SK-N-SH (cell line): ENCODE measurements around the gene COL24A1. TPM values are rescaled to one million over a fixed set of nuclear protein-coding genes. Genes with fewer than 3 reads are reported as not detected.

Source experiments
- CTCF ChIA-PET: fragments of 300-600, 350-600 bp; formaldehyde crosslinking; extraction: SDS; loops from one replicate; lab custom pipeline; 2021; lab: Yijun Ruan, JAX
- POLR2A ChIA-PET: fragments of 350-600 bp; sonication (Branson Sonifier 250); formaldehyde crosslinking; extraction: SDS; loops from one replicate; lab custom pipeline; 2020; ENCODE audit warnings: antibody characterized with exemption, inconsistent platforms; lab: Yijun Ruan, JAX
- DNase-seq: peaks from one replicate; pipeline ENCODE4 v3.0.0; 2012
- H2AFZ ChIP-seq: fragments of 200-600 bp; sonication (generic); 2 replicates; pipeline ENCODE4 v1.8.1; 2016; ENCODE audit warnings: antibody characterized with exemption, mild to moderate bottlenecking, low read depth
- H3F3A ChIP-seq: fragments of 200-600 bp; sonication (generic); replicated peaks from 2 replicates; pipeline ENCODE3; 2016; ENCODE audit warnings: antibody characterized with exemption, mild to moderate bottlenecking; ENCODE audit not compliant: insufficient read depth
- H3K27ac ChIP-seq, 2 experiments: fragments of 200-500 bp in 1 of 2; fragments of 200-600 bp in 1 of 2; sonication (Bioruptor generic) in 1 of 2; sonication (generic), shearing (Covaris generic) in 1 of 2; 2 replicates each; pipeline versions ENCODE4 v1.5.1 to v1.6.1; 2014 to 2016; ENCODE audit warnings: low read depth in 2 of 2, inconsistent platforms in 1 of 2, low read length in 1 of 2, mild to moderate bottlenecking in 1 of 2, mixed read lengths in 1 of 2
- H3K27me3 ChIP-seq: fragments of 200-600 bp; sonication (generic), shearing (Covaris generic); 2 replicates; pipeline ENCODE4 v1.6.1; 2016; ENCODE audit warnings: mixed run types; ENCODE audit not compliant: insufficient read depth
- H3K36me3 ChIP-seq, 2 experiments: fragments of 200-500 bp in 1 of 2; fragments of 200-600 bp in 1 of 2; sonication (Bioruptor generic) in 1 of 2; sonication (generic) in 1 of 2; replicated peaks in 1 of 2; 2 replicates each; pipeline versions ENCODE3 to v1.5.1; 2014 to 2016; ENCODE audit warnings: low read length in 1 of 2, mild to moderate bottlenecking in 1 of 2; ENCODE audit not compliant: insufficient read depth in 2 of 2, control insufficient read depth in 1 of 2
- H3K4me1 ChIP-seq, 2 experiments: fragments of 200-500 bp in 1 of 2; fragments of 200-600 bp in 1 of 2; sonication (Bioruptor generic) in 1 of 2; sonication (generic), shearing (Covaris generic) in 1 of 2; 2 replicates each; pipeline versions ENCODE4 v1.5.1 to v1.6.1; 2014 to 2016; ENCODE audit warnings: low read depth in 1 of 2, low read length in 1 of 2, mixed run types in 1 of 2; ENCODE audit not compliant: insufficient read depth in 2 of 2, control insufficient read depth in 1 of 2
- H3K4me2 ChIP-seq: fragments of 200-600 bp; sonication (generic), shearing (Covaris generic); 2 replicates; pipeline ENCODE4 v1.6.1; 2017; ENCODE audit warnings: mixed run types
- H3K4me3 ChIP-seq, 2 experiments: fragments of 200-500 bp in 1 of 2; fragments of 200-600 bp in 1 of 2; sonication (Bioruptor generic) in 1 of 2; sonication (generic), shearing (Covaris generic) in 1 of 2; 2 replicates each; pipeline versions ENCODE4 v1.5.1 to v1.8.1; 2014 to 2016; ENCODE audit warnings: low read depth in 2 of 2, inconsistent platforms in 1 of 2, low read length in 1 of 2, mild to moderate bottlenecking in 1 of 2, mixed read lengths in 1 of 2, moderate library complexity in 1 of 2
- H3K79me2 ChIP-seq: fragments of 200-600 bp; sonication (generic); 2 replicates; pipeline ENCODE4 v1.8.1; 2017; ENCODE audit warnings: mild to moderate bottlenecking; ENCODE audit not compliant: insufficient read depth
- H3K9ac ChIP-seq: fragments of 200-600 bp; sonication (generic); 2 replicates; pipeline ENCODE4 v1.6.1; 2017; ENCODE audit warnings: mixed run types
- H3K9me2 ChIP-seq: fragments of 200-600 bp; sonication (generic); 2 replicates; pipeline ENCODE4 v1.6.1; 2017; ENCODE audit warnings: mixed run types
- H3K9me3 ChIP-seq: fragments of 200-600 bp; sonication (generic); 2 replicates; pipeline ENCODE4 v1.6.1; 2017; ENCODE audit warnings: mixed run types, mild to moderate bottlenecking, moderate library complexity
- H4K20me1 ChIP-seq: fragments of 200-600 bp; sonication (generic); 2 replicates; pipeline ENCODE4 v1.6.1; 2017; ENCODE audit warnings: mild to moderate bottlenecking, mixed run types; ENCODE audit not compliant: insufficient read depth
- FOSL2 ChIP-seq: IDR thresholded peaks from 2 replicates; pipeline ENCODE4 v1.4.0; 2012; ENCODE audit warnings: low read depth, mild to moderate bottlenecking, moderate library complexity, borderline replicate concordance
- FOXM1 ChIP-seq: IDR thresholded peaks from 2 replicates; pipeline ENCODE4 v1.4.0; 2012; ENCODE audit warnings: low read depth, mild to moderate bottlenecking
- MEF2A ChIP-seq: IDR thresholded peaks from 2 replicates; pipeline ENCODE4 v1.4.0; 2012; ENCODE audit warnings: low read depth, borderline replicate concordance
- NFIC ChIP-seq: IDR thresholded peaks from 2 replicates; pipeline ENCODE4 v1.4.0; 2012; ENCODE audit warnings: borderline replicate concordance
- NRF1 ChIP-seq: IDR thresholded peaks from 2 replicates; pipeline ENCODE4 v1.6.1; 2012; ENCODE audit warnings: low read depth, mild to moderate bottlenecking, low read length
- RCOR1 ChIP-seq: fragments of 150-350 bp; IDR thresholded peaks from 2 replicates; pipeline ENCODE4 v1.6.1; 2017; ENCODE audit warnings: antibody characterized with exemption, low read length
- RFX5 ChIP-seq: IDR thresholded peaks from 2 replicates; pipeline ENCODE4 v1.6.1; 2012; ENCODE audit warnings: mild to moderate bottlenecking, improper control_type of control experiment, low read length
- RXRA ChIP-seq: IDR thresholded peaks from 2 replicates; pipeline ENCODE4 v1.4.0; 2012; ENCODE audit warnings: low read depth, mild to moderate bottlenecking, borderline replicate concordance
- SIN3A ChIP-seq: IDR thresholded peaks from 2 replicates; pipeline ENCODE4 v1.6.1; 2012; ENCODE audit warnings: low read depth, mild to moderate bottlenecking, low read length, moderate library complexity, borderline replicate concordance
- SMC3 ChIP-seq: IDR thresholded peaks from 2 replicates; pipeline ENCODE4 v1.6.1; 2012; ENCODE audit warnings: low read depth, low read length, improper control_type of control experiment
- TCF12 ChIP-seq: IDR thresholded peaks from 2 replicates; pipeline ENCODE4 v1.4.0; 2012
- YY1 ChIP-seq: IDR thresholded peaks from 2 replicates; pipeline ENCODE4 v1.4.0; 2012; ENCODE audit warnings: low read depth, mild to moderate bottlenecking
- WGBS: methylation state at CpG from one replicate; pipeline ENCODE4 v1.1.6; 2017; ENCODE audit warnings: low lambda C conversion rate; 5-methylcytosine and 5-hydroxymethylcytosine counted together
- polyA plus RNA-seq, 3 experiments: library from polyadenylated mRNA; depleted of rRNA; stranded (reverse); fragments of >200 nt; gene quantifications; 2 replicates each; pipeline ENCODE4 v1.2.3, GENCODE V29; 2012
- TF ChIP-seq, protein P1 (sequence below): fragments of 200-600 bp; sonication (generic); IDR thresholded peaks from 2 replicates; pipeline ENCODE4 v1.6.1; 2017; ENCODE audit warnings: antibody characterized with exemption, mild to moderate bottlenecking, moderate library complexity

The COL24A1 gene
- polyA plus RNA-seq, 1 of the 3 experiments (the other 2 are of a cell fraction) = not detected

DNA sequence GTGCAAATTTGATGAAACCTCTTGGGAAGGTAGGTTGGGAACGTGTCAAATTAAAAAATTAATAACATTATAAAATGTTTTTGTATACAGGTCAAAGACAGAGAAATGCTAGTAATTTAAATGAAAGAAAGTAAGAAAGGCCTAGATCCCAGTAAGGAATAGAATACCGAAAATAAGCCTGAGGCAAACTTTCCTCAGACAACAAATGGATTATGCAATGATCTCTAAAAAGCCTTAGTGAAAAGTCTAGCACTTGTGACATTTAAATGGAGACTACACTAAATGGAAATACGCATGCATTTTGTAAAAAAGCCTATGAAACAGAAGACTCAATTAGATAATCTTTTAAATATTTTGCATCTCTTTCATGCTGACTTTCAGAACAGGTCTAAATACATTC lies 309.9 kb downstream of the COL24A1 start:
- Histone ChIP-seq H3K4me3 (no peak overlapping the region), H3K79me2 (no peaks in the 10 kb centered on the region), H3K9me3 (peaks cover 3% of the 10 kb centered on the region; the same call in 1 of the 2 replicates), H2AFZ (no peak overlapping the region), H3K4me1 (0 out of 4 replicates have a peak, but pooled peaks cover 0 to 9% of the 10 kb centered on the region in 2 experiments), H3K27me3 (peaks cover 12% of the 10 kb centered on the region; the same call in 1 of the 2 replicates), H3K9me2 (0 out of 2 replicates have a peak, but pooled peaks cover 2% of the 10 kb centered on the region), H3K9ac (no peak overlapping the region), H3K27ac (no peak overlapping the region), H3F3A (peaks cover 15% of the 10 kb centered on the region), H4K20me1 (no peaks in the 10 kb centered on the region), H3K36me3 (no peaks in the 10 kb centered on the region), H3K4me2 (no peak overlapping the region)
- POLR2A ChIA-PET = no interaction called here
- 9% methylated on average over 3 of the region's 3 CpGs for WGBS
- CTCF ChIA-PET = no interaction called here
- TF ChIP-seq NFIC (no peak), TCF12 (no peak)
- no peak for DNase-seq

DNA sequence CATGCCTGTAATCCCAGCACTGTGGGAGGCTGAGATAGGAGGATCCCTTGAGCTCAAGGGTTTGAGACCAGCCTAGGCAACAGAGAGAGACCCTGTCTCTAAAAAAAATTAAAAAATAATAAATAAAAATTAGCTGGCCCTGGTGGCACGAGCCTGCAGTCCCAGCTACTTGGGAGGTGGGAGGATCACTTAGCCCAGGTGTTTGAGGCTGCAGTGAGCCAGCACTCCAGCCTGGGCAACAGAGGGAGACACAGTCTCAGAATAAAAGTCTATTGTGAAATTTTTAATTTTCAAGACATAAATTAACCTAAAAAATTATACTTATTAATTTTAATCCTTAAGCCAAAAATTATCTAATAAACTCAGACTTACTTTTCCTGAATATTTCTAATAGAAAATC lies 317.1 kb downstream of the COL24A1 start:
- peaks cover 8% of the 10 kb centered on the region; the same call in 1 of the 2 replicates for H3K27me3 ChIP-seq

DNA sequence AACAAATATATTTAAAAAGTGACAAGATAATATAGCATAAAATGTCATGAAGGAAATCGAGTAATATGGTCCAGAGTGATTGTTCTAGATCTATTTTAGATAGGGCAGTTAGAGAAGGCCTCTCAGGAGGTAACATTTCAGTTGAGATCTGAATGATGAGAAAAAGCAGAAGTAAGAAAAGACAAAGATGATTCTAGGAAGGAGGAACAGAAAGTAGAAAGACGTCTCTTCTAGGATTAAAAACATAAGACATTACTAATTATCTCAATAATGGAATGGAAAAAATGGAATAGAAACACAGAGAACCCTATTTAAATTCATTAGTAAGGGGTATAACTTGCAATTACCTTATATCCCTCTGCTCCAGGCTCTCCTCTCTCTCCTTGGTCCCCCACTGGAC lies 318.3 kb downstream of the COL24A1 start:
- H3K4me3 ChIP-seq = no peak overlapping the region
- 0 out of 2 replicates have a peak, but pooled peaks cover 2% of the 10 kb centered on the region for H3K9me2 ChIP-seq
- no peak for DNase-seq
- no peak overlapping the region for H3K4me2 ChIP-seq
- no peaks in the 10 kb centered on the region for H3K79me2 ChIP-seq
- TF ChIP-seq YY1 (no peak), MEF2A (no peak), SIN3A (no peak)
- CTCF ChIA-PET = no interaction called here
- no peak overlapping the region for H3K27ac ChIP-seq
- no peaks in the 10 kb centered on the region for H4K20me1 ChIP-seq
- no peak overlapping the region for H2AFZ ChIP-seq
- H3K9me3 ChIP-seq = no peaks in the 10 kb centered on the region
- no peaks in the 10 kb centered on the region for H3F3A ChIP-seq
- no peaks in the 10 kb centered on the region for H3K36me3 ChIP-seq
- POLR2A ChIA-PET = no interaction called here
- H3K27me3 ChIP-seq = peaks cover 8% of the 10 kb centered on the region; the same call in 1 of the 2 replicates
- no peak overlapping the region for H3K9ac ChIP-seq
- H3K4me1 ChIP-seq = no peaks in the 10 kb centered on the region
- 11% methylated on average over 2 of the region's 2 CpGs for WGBS

More for the DNA sequence above, 317.1 kb downstream of the COL24A1 start:
- Histone ChIP-seq H3K4me1 (no peaks in the 10 kb centered on the region), H3K79me2 (no peaks in the 10 kb centered on the region), H3K4me3 (no peak overlapping the region), H3K36me3 (no peaks in the 10 kb centered on the region), H3K9ac (no peak overlapping the region), H3K27ac (no peak overlapping the region), H2AFZ (no peak overlapping the region), H3F3A (no peaks in the 10 kb centered on the region), H4K20me1 (no peaks in the 10 kb centered on the region), H3K9me3 (no peaks in the 10 kb centered on the region), H3K4me2 (no peak overlapping the region), H3K9me2 (0 out of 2 replicates have a peak, but pooled peaks cover 2% of the 10 kb centered on the region)
- no peak for DNase-seq
- ChIA-PET POLR2A (no interaction called here), CTCF (interaction anchor here (0.6 kb wide), 1 partner anchor 639 kb away, joined by 3 read pairs; no protein-coding TSS in a partner anchor)
- 10% methylated on average over 1 of the region's 1 CpG for WGBS
- TF ChIP-seq RFX5 (no peak), RCOR1 (no peak), NFIC (no peak), NRF1 (no peak), FOSL2 (no peak), RXRA (no peak), TCF12 (no peak), FOXM1 (no peak), MEF2A (no peak), SMC3 (no peak)
- TF ChIP-seq, protein P1, sequence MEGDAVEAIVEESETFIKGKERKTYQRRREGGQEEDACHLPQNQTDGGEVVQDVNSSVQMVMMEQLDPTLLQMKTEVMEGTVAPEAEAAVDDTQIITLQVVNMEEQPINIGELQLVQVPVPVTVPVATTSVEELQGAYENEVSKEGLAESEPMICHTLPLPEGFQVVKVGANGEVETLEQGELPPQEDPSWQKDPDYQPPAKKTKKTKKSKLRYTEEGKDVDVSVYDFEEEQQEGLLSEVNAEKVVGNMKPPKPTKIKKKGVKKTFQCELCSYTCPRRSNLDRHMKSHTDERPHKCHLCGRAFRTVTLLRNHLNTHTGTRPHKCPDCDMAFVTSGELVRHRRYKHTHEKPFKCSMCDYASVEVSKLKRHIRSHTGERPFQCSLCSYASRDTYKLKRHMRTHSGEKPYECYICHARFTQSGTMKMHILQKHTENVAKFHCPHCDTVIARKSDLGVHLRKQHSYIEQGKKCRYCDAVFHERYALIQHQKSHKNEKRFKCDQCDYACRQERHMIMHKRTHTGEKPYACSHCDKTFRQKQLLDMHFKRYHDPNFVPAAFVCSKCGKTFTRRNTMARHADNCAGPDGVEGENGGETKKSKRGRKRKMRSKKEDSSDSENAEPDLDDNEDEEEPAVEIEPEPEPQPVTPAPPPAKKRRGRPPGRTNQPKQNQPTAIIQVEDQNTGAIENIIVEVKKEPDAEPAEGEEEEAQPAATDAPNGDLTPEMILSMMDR = no peak
